Measurements from ENCODE around the gene ABCC8.

- no peak for TF ChIP-seq CTCF (conservative IDR thresholded peaks at IDR 0.05; ENCODE audit: low read depth, low read length)
- TF ChIP-seq EZH2 (IDR thresholded peaks at IDR 0.05; ENCODE audit: borderline replicate concordance, low read depth, low read length, poor library complexity, severe bottlenecking) = no peak
These were observed 21.8 kb upstream of the ABCC8 start for GRCh38 chr11:17498475-17498874.
